Measurements from ENCODE around the gene SNED1. TPM values are rescaled to one million over a fixed set of nuclear protein-coding genes. Genes with fewer than 3 reads are reported as not detected.

The SNED1 gene
- polyA plus RNA-seq, 1 donor from 2014 or later = 17.0 TPM

- Mint-ChIP-seq H3K36me3 (peaks cover 3% of the 10 kb centered on the region), H3K27me3 (peaks cover 2% of the 10 kb centered on the region), H3K9me3 (peaks cover 7 to 15% (median 14%) of the 10 kb centered on the region in 3 donors), H3K4me3 (no peak overlapping the region), H3K4me1 (peaks cover 11 to 19% (median 13%) of the 10 kb centered on the region in 3 donors), H3K27ac (peak overlapping the region in 1 of 3 donors; percentile 76)
These were observed 31.9 kb downstream of the SNED1 start for GRCh38 chr2:241030333-241030680.

- Mint-ChIP-seq H3K4me3 (peak overlapping the region in 2 of 4 donors; percentile 52 to 58), H3K27ac (peak overlapping the region in 1 of 3 donors; percentile 76)
These were observed 32.5 kb downstream of the SNED1 start for GRCh38 chr2:241030883-241031282.

GRCh38 chr2:241031436-241032165, 33.2 kb downstream of the SNED1 start:
- H3K36me3 Mint-ChIP-seq = no peaks in the 10 kb centered on the region
- peaks cover 2 to 8% (median 6%) of the 10 kb centered on the region in 3 donors for H3K9me3 Mint-ChIP-seq
- H3K4me1 Mint-ChIP-seq = peaks cover 11 to 20% (median 13%) of the 10 kb centered on the region in 3 donors
- peak overlapping the region in 2 of 3 donors; percentile 13 to 76 for H3K27ac Mint-ChIP-seq
- peak overlapping the region in 1 of 4 donors; percentile 58 for H3K4me3 Mint-ChIP-seq
- H3K27me3 Mint-ChIP-seq = no peaks in the 10 kb centered on the region

More at GRCh38 chr2:241030883-241031282, 32.5 kb downstream of the SNED1 start:
- Mint-ChIP-seq H3K4me1 (peaks cover 11 to 20% (median 13%) of the 10 kb centered on the region in 3 donors), H3K36me3 (no peaks in the 10 kb centered on the region), H3K9me3 (peaks cover 3 to 11% (median 11%) of the 10 kb centered on the region in 3 donors), H3K27me3 (no peaks in the 10 kb centered on the region)

GRCh38 chr2:241033336-241033987, 35.0 kb downstream of the SNED1 start:
- H3K9me3 Mint-ChIP-seq = peaks cover 0 to 2% (median 0%) of the 10 kb centered on the region in 3 donors
- peak overlapping the region in 3 of 4 donors; percentile 38 to 78 (median 67) for H3K4me3 Mint-ChIP-seq
- peaks cover 16 to 27% (median 18%) of the 10 kb centered on the region in 3 donors for H3K4me1 Mint-ChIP-seq
- no peaks in the 10 kb centered on the region for H3K27me3 Mint-ChIP-seq
- no peaks in the 10 kb centered on the region for H3K36me3 Mint-ChIP-seq
- H3K27ac Mint-ChIP-seq = peak overlapping the region; percentile 23 to 72 (median 59)

- H3K4me1 Mint-ChIP-seq = peaks cover 16 to 27% (median 19%) of the 10 kb centered on the region in 3 donors
- peak overlapping the region in 2 of 3 donors; percentile 59 to 72 for H3K27ac Mint-ChIP-seq
- peaks cover 0 to 2% (median 0%) of the 10 kb centered on the region in 3 donors for H3K9me3 Mint-ChIP-seq
- peak overlapping the region in 2 of 4 donors; percentile 38 to 78 for H3K4me3 Mint-ChIP-seq
- no peaks in the 10 kb centered on the region for H3K27me3 Mint-ChIP-seq
- no peaks in the 10 kb centered on the region for H3K36me3 Mint-ChIP-seq
These were observed 35.6 kb downstream of the SNED1 start for GRCh38 chr2:241033994-241034393.

GRCh38 chr2:241034490-241035141, 36.2 kb downstream of the SNED1 start:
- H3K27me3 Mint-ChIP-seq = no peaks in the 10 kb centered on the region
- H3K9me3 Mint-ChIP-seq = peaks cover 0 to 2% (median 0%) of the 10 kb centered on the region in 3 donors
- peak overlapping the region in 1 of 4 donors; percentile 75 for H3K4me3 Mint-ChIP-seq
- no peaks in the 10 kb centered on the region for H3K36me3 Mint-ChIP-seq
- H3K4me1 Mint-ChIP-seq = peaks cover 19 to 27% (median 23%) of the 10 kb centered on the region in 3 donors
- H3K27ac Mint-ChIP-seq = peak overlapping the region; percentile 89 to 93 (median 92)

GRCh38 chr2:241035142-241035817, 36.9 kb downstream of the SNED1 start:
- H3K4me3 Mint-ChIP-seq = peak overlapping the region; percentile 41 to 81 (median 74)
- peaks cover 2% of the 10 kb centered on the region for H3K36me3 Mint-ChIP-seq
- peaks cover 24 to 28% (median 26%) of the 10 kb centered on the region in 3 donors for H3K4me1 Mint-ChIP-seq
- peak overlapping the region; percentile 89 to 93 (median 92) for H3K27ac Mint-ChIP-seq
- H3K27me3 Mint-ChIP-seq = no peaks in the 10 kb centered on the region
- peaks cover 0 to 2% (median 0%) of the 10 kb centered on the region in 3 donors for H3K9me3 Mint-ChIP-seq

- H3K36me3 Mint-ChIP-seq = peaks cover 3% of the 10 kb centered on the region
- H3K4me3 Mint-ChIP-seq = peak overlapping the region; percentile 75 to 96 (median 92)
- H3K4me1 Mint-ChIP-seq = peaks cover 25 to 30% (median 28%) of the 10 kb centered on the region in 3 donors
- H3K27me3 Mint-ChIP-seq = no peaks in the 10 kb centered on the region
- peak overlapping the region; percentile 89 to 96 (median 93) for H3K27ac Mint-ChIP-seq
- no peaks in the 10 kb centered on the region for H3K9me3 Mint-ChIP-seq
These were observed 37.5 kb downstream of the SNED1 start for GRCh38 chr2:241035818-241036396.

GRCh38 chr2:241036397-241036963, 38.1 kb downstream of the SNED1 start:
- H3K27me3 Mint-ChIP-seq = no peaks in the 10 kb centered on the region
- no peaks in the 10 kb centered on the region for H3K9me3 Mint-ChIP-seq
- peaks cover 26 to 29% (median 28%) of the 10 kb centered on the region in 3 donors for H3K4me1 Mint-ChIP-seq
- H3K36me3 Mint-ChIP-seq = peaks cover 3% of the 10 kb centered on the region
- H3K27ac Mint-ChIP-seq = peak overlapping the region; percentile 89 to 96 (median 93)
- peak overlapping the region; percentile 75 to 96 (median 92) for H3K4me3 Mint-ChIP-seq

GRCh38 chr2:241036964-241037421, 38.6 kb downstream of the SNED1 start:
- peak overlapping the region; percentile 75 to 96 (median 92) for H3K4me3 Mint-ChIP-seq
- H3K36me3 Mint-ChIP-seq = peaks cover 3% of the 10 kb centered on the region
- peaks cover 26 to 32% (median 30%) of the 10 kb centered on the region in 3 donors for H3K4me1 Mint-ChIP-seq
- H3K9me3 Mint-ChIP-seq = no peaks in the 10 kb centered on the region
- H3K27ac Mint-ChIP-seq = peak overlapping the region; percentile 89 to 96 (median 93)
- H3K27me3 Mint-ChIP-seq = no peaks in the 10 kb centered on the region

GRCh38 chr2:241037498-241037897, 39.1 kb downstream of the SNED1 start:
- Mint-ChIP-seq H3K27me3 (no peaks in the 10 kb centered on the region), H3K4me1 (peaks cover 26 to 37% (median 35%) of the 10 kb centered on the region in 3 donors), H3K4me3 (peak overlapping the region; percentile 75 to 96 (median 92)), H3K9me3 (peaks cover 0 to under 1% (median 0%) of the 10 kb centered on the region in 3 donors), H3K36me3 (peaks cover 3% of the 10 kb centered on the region), H3K27ac (peak overlapping the region; percentile 89 to 96 (median 93))

- no peaks in the 10 kb centered on the region for H3K27me3 Mint-ChIP-seq
- peak overlapping the region; percentile 89 to 96 (median 94) for H3K27ac Mint-ChIP-seq
- peaks cover 28 to 44% (median 39%) of the 10 kb centered on the region in 3 donors for H3K4me1 Mint-ChIP-seq
- peaks cover 3% of the 10 kb centered on the region for H3K36me3 Mint-ChIP-seq
- peaks cover 0 to 1% (median 0%) of the 10 kb centered on the region in 3 donors for H3K9me3 Mint-ChIP-seq
- H3K4me3 Mint-ChIP-seq = peak overlapping the region; percentile 75 to 96 (median 92)
These were observed 40.2 kb downstream of the SNED1 start for GRCh38 chr2:241038374-241039180.

- Mint-ChIP-seq H3K4me1 (peaks cover 31 to 47% (median 43%) of the 10 kb centered on the region in 3 donors), H3K36me3 (peaks cover 5% of the 10 kb centered on the region), H3K27me3 (no peaks in the 10 kb centered on the region), H3K9me3 (peaks cover 0 to 1% (median 0%) of the 10 kb centered on the region in 3 donors), H3K27ac (peak overlapping the region; percentile 63 to 94 (median 89)), H3K4me3 (peak overlapping the region; percentile 48 to 86 (median 63))
These were observed 41.0 kb downstream of the SNED1 start for GRCh38 chr2:241039416-241039815.

All from IgD-negative memory B cell (primary cell).